Memory B cell (primary cell): ENCODE data around the gene RADIL.
A peak's percentile ranks its signal among the peaks of the same experiment; 100 is the strongest.
"Not testable (repeated sequence)": the region's sequence is repeated elsewhere in the genome, so short reads cannot be mapped to it uniquely, and the experiment has no call there.

Experiments
- ATAC-seq: fragments of 150-1000 bp; cut with Tn5 transposase; 2 replicates; pipeline ENCODE4 v1.10.0; 2021; ENCODE audit warnings: low read depth, mild to moderate bottlenecking, moderate library complexity
- DNase-seq, 2 donors: peaks; one replicate each; pipeline ENCODE4 v3.0.0; 2022; ENCODE audit warnings: low spot score in 2 of 2
- H3K27ac Mint-ChIP-seq: one replicate; pipeline ENCODE4 v1.8.0; 2022; ENCODE audit warnings: mild to moderate bottlenecking, moderate library complexity, mixed read lengths
- H3K27me3 Mint-ChIP-seq: one replicate; pipeline ENCODE4 v1.8.0; 2022; ENCODE audit warnings: mixed read lengths
- H3K36me3 Mint-ChIP-seq: one replicate; pipeline ENCODE4 v1.8.0; 2022; ENCODE audit warnings: mild to moderate bottlenecking, mixed read lengths
- H3K4me1 Mint-ChIP-seq: one replicate; pipeline ENCODE4 v1.8.0; 2022; ENCODE audit warnings: mixed read lengths
- H3K4me3 Mint-ChIP-seq: one replicate; pipeline ENCODE4 v1.8.0; 2022; ENCODE audit warnings: mild to moderate bottlenecking, moderate library complexity, mixed read lengths
- H3K9me3 Mint-ChIP-seq: one replicate; pipeline ENCODE4 v1.8.0; 2022; ENCODE audit warnings: mixed read lengths

The RADIL gene

GRCh38 chr7:4797858-4798705, 85.4 kb downstream of the RADIL start:
- no peaks in the 10 kb centered on the region for H3K27me3 Mint-ChIP-seq
- DNase-seq: peak; percentile 67 to 85

DNA sequence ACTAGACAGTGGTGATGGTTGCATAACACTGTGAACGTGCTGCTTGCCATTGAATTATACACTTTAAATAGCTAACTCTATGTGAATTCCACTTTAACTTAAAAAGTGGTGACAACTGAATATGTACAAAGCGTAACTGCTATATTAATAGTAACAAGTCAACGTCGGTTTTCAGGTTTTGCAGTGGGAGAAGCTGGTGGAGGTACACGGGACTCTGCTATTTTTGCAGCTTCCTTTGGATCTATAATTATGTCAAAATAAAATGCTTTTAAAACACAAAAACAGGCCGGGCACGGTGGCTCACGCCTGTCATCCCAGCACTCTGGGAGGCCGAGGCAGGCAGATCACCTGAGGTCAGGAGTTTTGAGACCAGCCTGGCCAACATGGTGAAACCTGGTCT, 87.1 kb downstream of the RADIL start:
- H3K36me3 Mint-ChIP-seq: peaks cover 2% of the 10 kb centered on the region
- no peaks in the 10 kb centered on the region for H3K4me1 Mint-ChIP-seq
- DNase-seq (no peak), ATAC-seq (no peak)
- H3K4me3 Mint-ChIP-seq: no peak overlapping the region
- H3K27ac Mint-ChIP-seq: no peak overlapping the region
- H3K9me3 Mint-ChIP-seq: no peaks in the 10 kb centered on the region
- no peaks in the 10 kb centered on the region for H3K27me3 Mint-ChIP-seq

More at GRCh38 chr7:4797858-4798705, 85.4 kb downstream of the RADIL start:
- Mint-ChIP-seq H3K4me3 (no peak overlapping the region), H3K9me3 (no peaks in the 10 kb centered on the region), H3K4me1 (no peaks in the 10 kb centered on the region), H3K27ac (no peak overlapping the region), H3K36me3 (no peaks in the 10 kb centered on the region)
- ATAC-seq: peak; percentile 87

DNA sequence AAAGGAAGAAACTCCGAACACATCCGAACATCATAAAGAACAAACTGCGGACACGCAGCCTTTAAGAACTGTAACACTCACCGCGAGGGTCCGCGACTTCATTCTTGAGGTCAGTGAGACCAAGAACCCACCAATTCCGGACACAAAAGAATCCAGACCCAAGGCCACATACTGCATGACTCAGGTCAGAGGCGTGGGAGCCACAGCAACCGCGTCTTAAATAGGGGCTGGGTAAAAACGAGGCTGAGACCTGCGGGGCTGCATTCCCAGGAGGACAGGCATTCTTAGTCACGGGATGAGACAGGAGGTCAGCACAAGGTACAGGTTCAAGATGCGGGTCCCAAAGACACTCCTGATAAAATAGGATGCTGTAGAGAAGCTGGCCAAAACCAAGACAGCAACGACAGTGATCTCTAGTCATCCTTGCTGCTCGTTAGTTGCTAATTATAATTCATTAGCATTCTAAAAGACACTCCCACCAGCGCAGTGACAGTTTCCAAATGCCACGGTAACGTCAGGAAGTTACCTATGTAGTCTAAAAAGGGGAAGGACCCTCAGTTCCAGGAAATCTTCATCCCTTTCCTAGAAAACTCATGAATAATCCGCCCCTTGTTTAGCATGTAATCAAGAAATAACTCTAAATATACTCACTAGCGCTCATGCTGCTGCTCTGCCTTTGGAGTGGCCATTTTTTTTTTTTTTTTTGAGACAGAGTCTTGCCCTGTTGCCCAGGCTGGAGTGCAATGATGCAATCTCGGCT, 88.7 kb downstream of the RADIL start:
- Mint-ChIP-seq H3K4me3 (no peak overlapping the region), H3K36me3 (peaks cover 7% of the 10 kb centered on the region), H3K27ac (no peak overlapping the region), H3K27me3 (no peaks in the 10 kb centered on the region), H3K9me3 (no peaks in the 10 kb centered on the region), H3K4me1 (no peaks in the 10 kb centered on the region)
- ATAC-seq (no peak), DNase-seq (no peak)

DNA sequence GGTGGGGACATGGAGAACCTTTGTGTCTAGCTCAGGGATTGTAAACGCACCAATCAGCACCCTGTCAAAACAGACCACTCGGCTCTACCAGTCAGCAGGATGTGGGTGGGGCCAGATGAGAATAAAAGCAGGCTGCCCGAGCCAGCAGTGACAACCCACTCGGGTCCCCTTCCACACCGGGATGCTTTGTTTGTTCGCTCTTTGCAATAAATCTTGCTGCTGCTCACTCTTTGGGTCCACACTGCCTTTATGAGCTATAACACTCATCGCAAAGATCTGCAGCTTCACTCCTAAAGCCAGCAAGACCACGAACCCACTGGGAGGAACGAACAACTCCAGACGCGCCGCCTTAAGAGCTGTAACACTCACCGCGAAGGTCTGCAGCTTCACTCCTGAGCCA, 89.3 kb downstream of the RADIL start:
- not testable (repeated sequence) for H3K27me3 Mint-ChIP-seq

DNA sequence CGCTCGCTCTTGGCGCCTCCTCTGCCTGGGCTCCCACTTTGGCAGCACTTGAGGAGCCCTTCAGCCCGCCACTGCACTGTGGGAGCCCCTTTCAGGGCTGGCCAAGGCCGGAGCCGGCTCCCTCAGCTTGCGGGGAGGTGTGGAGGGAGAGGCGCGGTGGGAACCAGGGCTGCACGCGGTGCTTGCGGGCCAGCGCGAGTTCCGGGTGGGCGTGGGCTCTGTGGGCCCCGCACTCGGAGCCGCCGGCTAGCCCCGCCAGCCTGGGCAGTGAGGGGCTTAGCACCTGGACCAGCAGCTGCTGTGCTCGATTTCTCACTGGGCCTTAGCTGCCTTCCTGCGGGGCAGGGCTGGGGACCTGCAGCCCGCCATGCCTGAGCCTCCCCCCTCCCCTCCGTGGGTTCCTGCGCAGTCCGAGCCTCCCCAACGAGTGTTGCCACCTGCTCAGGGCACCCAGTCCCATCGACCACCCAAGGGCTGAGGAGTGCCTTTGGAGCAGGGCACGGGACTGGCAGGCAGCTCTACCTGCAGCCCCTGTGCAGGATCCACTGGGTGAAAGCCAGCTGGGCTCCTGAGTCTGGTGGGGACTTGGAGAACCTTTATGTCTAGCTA, 90.0 kb downstream of the RADIL start:
- H3K27me3 Mint-ChIP-seq, H3K4me1 Mint-ChIP-seq, H3K36me3 Mint-ChIP-seq, H3K9me3 Mint-ChIP-seq, DNase-seq, ATAC-seq, H3K27ac Mint-ChIP-seq: not testable (repeated sequence)
- peak overlapping the region; percentile 8 for H3K4me3 Mint-ChIP-seq

More for the DNA sequence above, 89.3 kb downstream of the RADIL start:
- H3K27ac Mint-ChIP-seq, H3K9me3 Mint-ChIP-seq, DNase-seq, ATAC-seq, H3K4me1 Mint-ChIP-seq, H3K4me3 Mint-ChIP-seq, H3K36me3 Mint-ChIP-seq: not testable (repeated sequence)

DNA sequence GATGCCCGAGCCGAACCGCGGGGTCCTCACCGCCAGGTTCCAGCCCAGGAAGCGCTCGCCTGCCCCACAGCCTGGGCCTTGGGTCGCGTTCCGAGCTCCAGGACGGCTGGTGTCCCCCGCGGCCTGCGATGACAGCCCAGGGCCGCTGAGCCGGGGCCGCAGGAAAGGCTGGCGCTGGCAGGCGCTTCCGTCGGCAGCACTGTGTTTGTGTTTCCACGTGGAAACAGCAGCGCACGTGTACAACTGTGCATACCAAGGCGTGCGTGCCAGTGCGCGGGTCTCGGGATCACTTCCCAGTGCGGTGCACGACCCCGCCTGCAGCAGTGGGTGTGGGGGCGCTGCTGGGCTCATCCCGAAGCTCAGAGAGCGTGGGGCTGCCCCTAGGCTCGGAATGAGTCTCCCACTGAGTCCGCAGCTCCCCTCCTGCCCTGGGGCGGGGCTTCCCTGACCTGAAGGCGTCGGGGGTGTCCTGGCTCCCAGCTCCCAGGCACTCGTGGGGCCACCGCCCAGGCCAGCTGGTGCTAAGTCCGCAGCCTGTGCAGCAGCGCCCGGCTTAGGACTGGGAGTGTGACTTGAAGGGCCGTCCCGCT, 90.9 kb downstream of the RADIL start:
- Mint-ChIP-seq H3K36me3 (peaks cover 10% of the 10 kb centered on the region), H3K27ac (no peak overlapping the region), H3K27me3 (no peaks in the 10 kb centered on the region), H3K4me1 (no peaks in the 10 kb centered on the region), H3K4me3 (peak overlapping the region; percentile 37), H3K9me3 (no peaks in the 10 kb centered on the region)
- no peak for DNase-seq
- ATAC-seq: peak; percentile 22

- ATAC-seq (peak; percentile 86), DNase-seq (peak; percentile 71 to 82)
- Mint-ChIP-seq H3K27ac (no peak overlapping the region), H3K4me3 (peak overlapping the region; percentile 37), H3K27me3 (no peaks in the 10 kb centered on the region), H3K4me1 (no peaks in the 10 kb centered on the region), H3K36me3 (peaks cover 10% of the 10 kb centered on the region), H3K9me3 (no peaks in the 10 kb centered on the region)
Observed at GRCh38 chr7:4791738-4792536, 91.6 kb downstream of the RADIL start.

- DNase-seq (no peak), ATAC-seq (no peak)
- no peak overlapping the region for H3K4me3 Mint-ChIP-seq
- no peaks in the 10 kb centered on the region for H3K4me1 Mint-ChIP-seq
- H3K27ac Mint-ChIP-seq: no peak overlapping the region
- no peaks in the 10 kb centered on the region for H3K27me3 Mint-ChIP-seq
- peaks cover 12% of the 10 kb centered on the region for H3K36me3 Mint-ChIP-seq
- no peaks in the 10 kb centered on the region for H3K9me3 Mint-ChIP-seq
Observed at GRCh38 chr7:4791101-4791737, 92.3 kb downstream of the RADIL start.

GRCh38 chr7:4790516-4790991, 93.0 kb downstream of the RADIL start:
- ATAC-seq: no peak
- Mint-ChIP-seq H3K27me3 (no peaks in the 10 kb centered on the region), H3K9me3 (no peaks in the 10 kb centered on the region), H3K4me1 (no peaks in the 10 kb centered on the region), H3K4me3 (no peak overlapping the region), H3K36me3 (peaks cover 12% of the 10 kb centered on the region), H3K27ac (no peak overlapping the region)
- no peak for DNase-seq

- no peaks in the 10 kb centered on the region for H3K27me3 Mint-ChIP-seq
- peaks cover 12% of the 10 kb centered on the region for H3K36me3 Mint-ChIP-seq
- no peaks in the 10 kb centered on the region for H3K4me1 Mint-ChIP-seq
- H3K9me3 Mint-ChIP-seq: no peaks in the 10 kb centered on the region
- ATAC-seq (no peak), DNase-seq (no peak)
- no peak overlapping the region for H3K27ac Mint-ChIP-seq
- H3K4me3 Mint-ChIP-seq: no peak overlapping the region
Observed at GRCh38 chr7:4790078-4790465, 93.4 kb downstream of the RADIL start.

DNA sequence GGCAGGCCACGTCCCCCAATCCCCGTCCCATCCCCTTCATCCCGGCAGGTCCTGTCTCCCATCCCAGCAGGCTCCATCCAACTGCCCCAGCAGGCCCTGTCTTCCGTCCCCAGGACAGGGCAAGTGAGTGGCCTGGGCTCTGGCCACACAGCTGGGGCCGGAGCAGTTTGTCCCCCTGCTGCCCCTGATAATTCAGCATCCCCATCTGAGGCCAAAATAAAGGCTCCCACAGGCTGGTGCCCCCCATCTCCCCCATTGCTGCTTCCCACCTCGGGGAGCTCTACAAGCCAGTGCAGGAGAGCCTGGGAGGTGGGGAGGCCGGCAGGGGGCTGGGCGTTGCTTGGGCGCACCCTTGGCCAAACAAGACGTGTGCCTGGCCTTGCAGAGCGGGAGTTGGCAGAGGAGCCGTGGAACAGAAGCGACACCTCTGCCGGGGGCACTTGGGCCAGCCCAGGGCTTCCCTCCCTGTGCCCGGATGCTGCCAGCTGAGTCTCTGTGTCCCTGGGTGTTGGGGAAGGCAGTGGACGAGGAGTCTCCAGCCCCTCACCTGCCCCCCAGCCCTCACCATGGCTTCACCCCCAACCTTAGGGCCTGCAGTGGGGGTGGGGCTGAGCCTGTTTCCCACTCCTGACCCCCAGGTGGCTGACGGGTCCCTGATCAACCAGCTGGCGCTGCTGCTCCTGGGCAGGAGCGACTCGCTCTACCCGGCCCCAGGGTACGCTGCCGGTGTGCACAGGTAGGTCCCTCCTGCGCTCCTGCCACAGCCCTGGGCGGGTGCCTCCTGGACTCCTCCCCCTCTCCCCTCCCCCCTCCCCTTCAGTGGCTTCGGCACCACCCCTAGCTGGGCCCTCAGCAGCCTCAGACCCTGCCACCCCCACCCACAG, 94.1 kb downstream of the RADIL start:
- H3K36me3 Mint-ChIP-seq: peaks cover 12% of the 10 kb centered on the region
- no peak overlapping the region for H3K27ac Mint-ChIP-seq
- no peaks in the 10 kb centered on the region for H3K27me3 Mint-ChIP-seq
- DNase-seq (no peak), ATAC-seq (no peak)
- H3K9me3 Mint-ChIP-seq: no peaks in the 10 kb centered on the region
- no peak overlapping the region for H3K4me3 Mint-ChIP-seq
- no peaks in the 10 kb centered on the region for H3K4me1 Mint-ChIP-seq

DNA sequence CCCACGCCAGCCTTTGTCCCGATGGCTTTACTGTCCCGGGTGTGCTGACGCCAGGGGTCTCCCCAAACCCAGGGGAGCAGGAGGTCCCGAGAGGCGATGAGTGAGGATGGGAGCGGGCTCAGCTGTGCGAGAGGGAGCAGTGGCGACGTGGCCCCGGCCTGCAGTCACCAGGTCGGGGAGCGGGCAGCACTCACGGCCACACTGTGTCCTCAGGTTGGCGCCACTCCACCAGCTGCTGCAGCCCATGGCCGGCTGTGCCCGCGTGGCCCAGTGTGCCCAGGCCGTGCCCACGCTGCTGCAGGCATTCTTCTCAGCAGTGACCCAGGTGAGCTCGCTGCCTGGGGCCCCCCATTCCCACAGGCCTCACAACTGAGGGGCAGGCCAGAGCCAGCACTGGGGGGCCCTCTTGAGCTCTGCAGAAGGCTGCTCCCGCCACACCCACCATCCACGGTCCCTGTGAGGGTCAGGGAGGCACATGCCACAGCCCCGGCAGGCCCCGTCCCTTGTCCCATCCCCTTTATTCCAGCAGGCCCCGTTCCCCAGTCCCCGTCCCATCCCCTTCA, 94.8 kb downstream of the RADIL start:
- no peak for DNase-seq
- no peak for ATAC-seq
- Mint-ChIP-seq H3K4me1 (no peaks in the 10 kb centered on the region), H3K27ac (no peak overlapping the region), H3K4me3 (no peak overlapping the region), H3K9me3 (no peaks in the 10 kb centered on the region), H3K27me3 (no peaks in the 10 kb centered on the region), H3K36me3 (peaks cover 12% of the 10 kb centered on the region)
